HFFc6 (cell line): ENCODE data around the gene LENG1. TPM values are rescaled to one million over a fixed set of nuclear protein-coding genes. Genes with fewer than 3 reads are reported as not detected.

Source experiments
- DNase-seq: peaks from one replicate; pipeline ENCODE4 v3.0.0-alpha.2; 2018
- H3K27ac Mint-ChIP-seq: 2 replicates; pipeline ENCODE4 v1.8.0; 2020; ENCODE audit warnings: mild to moderate bottlenecking, mixed read lengths
- H3K27me3 Mint-ChIP-seq: 2 replicates; pipeline ENCODE4 v1.8.0; 2021; ENCODE audit warnings: mild to moderate bottlenecking, moderate library complexity, mixed read lengths; ENCODE audit not compliant: insufficient read depth
- H3K36me3 Mint-ChIP-seq: 2 replicates; pipeline ENCODE4 v1.8.0; 2021; ENCODE audit warnings: low read depth, mixed read lengths
- H3K4me1 Mint-ChIP-seq: 2 replicates; pipeline ENCODE4 v1.8.0; 2020; ENCODE audit warnings: low read depth, mixed read lengths
- H3K4me3 Mint-ChIP-seq: 2 replicates; pipeline ENCODE4 v1.8.0; 2020; ENCODE audit warnings: mild to moderate bottlenecking, moderate library complexity, mixed read lengths
- H3K9me3 Mint-ChIP-seq: 2 replicates; pipeline ENCODE4 v1.8.0; 2020; ENCODE audit warnings: mild to moderate bottlenecking, mixed read lengths
- total RNA-seq, 6 experiments: library from RNA; stranded (reverse); fragmentation: NEBNext Ultra II Directional; extraction: Animal tissue kit (Norgen Biotek cat#: 25700); gene quantifications; 2 replicates in 1 of 6; 3 replicates in 5 of 6; pipeline ENCODE4 v1.2.3, GENCODE V29; 2021
- TF ChIP-seq, protein P1 (sequence below): fragments of 200-600 bp; sonication (generic); IDR thresholded peaks from 2 replicates; pipeline ENCODE4 v1.5.0; 2021; ENCODE audit warnings: antibody characterized with exemption, mild to moderate bottlenecking

LENG1 gene
- total RNA-seq, 6 experiments from 2014 or later: 3.7 to 7.6 (median 6.2) TPM

DNA sequence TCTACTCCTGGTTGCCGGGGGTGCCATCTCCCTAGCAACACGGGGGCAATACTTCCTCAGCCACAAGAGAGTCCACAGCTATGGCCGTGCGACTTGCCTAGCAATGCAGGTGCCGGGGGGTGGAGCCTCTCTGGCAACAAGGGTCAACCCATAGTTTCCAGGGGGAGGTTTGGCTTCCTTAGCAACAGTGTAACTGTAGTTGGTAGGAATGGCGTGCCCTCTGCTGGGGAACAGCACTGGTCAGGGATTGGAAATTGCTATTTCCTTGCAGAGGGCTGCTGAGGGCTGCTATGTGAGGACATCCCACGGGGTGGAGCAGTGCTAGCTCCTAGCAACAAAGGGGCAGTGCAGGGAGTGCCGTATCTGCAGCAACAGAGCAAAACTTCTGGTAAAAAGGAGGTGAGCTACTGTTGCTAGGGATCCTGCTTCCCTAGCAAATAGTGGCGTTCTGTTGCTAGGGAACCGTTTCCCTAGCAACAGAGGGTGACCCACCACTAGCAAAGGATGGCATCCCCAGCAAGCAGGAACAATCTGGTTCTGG lies 20.5 kb upstream of the LENG1 start:
- H3K4me3 Mint-ChIP-seq: no peak overlapping the region
- H3K36me3 Mint-ChIP-seq: peaks cover 30% of the 10 kb centered on the region
- H3K9me3 Mint-ChIP-seq: no peaks in the 10 kb centered on the region
- H3K27ac Mint-ChIP-seq: peak overlapping the region; percentile 75
- no peaks in the 10 kb centered on the region; the same call in 1 of the 2 replicates for H3K27me3 Mint-ChIP-seq
- peak; percentile 62 for DNase-seq
- H3K4me1 Mint-ChIP-seq: no peaks in the 10 kb centered on the region
- TF ChIP-seq, protein P1, sequence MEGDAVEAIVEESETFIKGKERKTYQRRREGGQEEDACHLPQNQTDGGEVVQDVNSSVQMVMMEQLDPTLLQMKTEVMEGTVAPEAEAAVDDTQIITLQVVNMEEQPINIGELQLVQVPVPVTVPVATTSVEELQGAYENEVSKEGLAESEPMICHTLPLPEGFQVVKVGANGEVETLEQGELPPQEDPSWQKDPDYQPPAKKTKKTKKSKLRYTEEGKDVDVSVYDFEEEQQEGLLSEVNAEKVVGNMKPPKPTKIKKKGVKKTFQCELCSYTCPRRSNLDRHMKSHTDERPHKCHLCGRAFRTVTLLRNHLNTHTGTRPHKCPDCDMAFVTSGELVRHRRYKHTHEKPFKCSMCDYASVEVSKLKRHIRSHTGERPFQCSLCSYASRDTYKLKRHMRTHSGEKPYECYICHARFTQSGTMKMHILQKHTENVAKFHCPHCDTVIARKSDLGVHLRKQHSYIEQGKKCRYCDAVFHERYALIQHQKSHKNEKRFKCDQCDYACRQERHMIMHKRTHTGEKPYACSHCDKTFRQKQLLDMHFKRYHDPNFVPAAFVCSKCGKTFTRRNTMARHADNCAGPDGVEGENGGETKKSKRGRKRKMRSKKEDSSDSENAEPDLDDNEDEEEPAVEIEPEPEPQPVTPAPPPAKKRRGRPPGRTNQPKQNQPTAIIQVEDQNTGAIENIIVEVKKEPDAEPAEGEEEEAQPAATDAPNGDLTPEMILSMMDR: peak; percentile 45

DNA sequence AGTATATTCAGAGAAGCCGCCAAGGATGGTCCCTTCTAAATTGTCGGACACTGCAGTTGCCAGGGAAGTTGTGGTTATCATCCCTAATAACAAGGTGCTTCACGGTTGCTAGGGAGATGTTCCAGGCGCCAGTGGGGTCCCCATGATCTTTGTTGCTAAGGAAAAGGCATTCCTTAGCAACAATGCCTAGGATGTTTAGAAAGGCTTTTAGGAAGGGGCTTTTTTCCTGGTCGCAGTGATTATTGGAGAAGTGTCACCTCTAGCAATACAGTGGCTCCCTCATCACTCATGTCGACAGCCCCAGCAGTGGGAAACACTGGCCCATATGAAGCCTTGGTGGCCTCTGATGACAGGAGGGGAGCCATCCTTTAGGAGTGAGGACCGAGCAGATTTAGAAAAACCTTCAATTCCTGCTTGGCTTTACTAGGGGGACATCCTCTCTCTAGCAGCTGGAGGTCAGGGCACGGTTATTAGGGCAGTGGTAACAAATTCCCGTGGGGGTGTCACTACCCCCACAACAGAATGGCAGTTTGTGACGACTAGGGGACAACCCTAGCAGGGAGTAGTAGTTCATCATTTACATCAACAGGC lies 19.8 kb upstream of the LENG1 start:
- Mint-ChIP-seq H3K36me3 (peaks cover 30% of the 10 kb centered on the region), H3K9me3 (no peaks in the 10 kb centered on the region), H3K4me1 (no peaks in the 10 kb centered on the region), H3K27me3 (no peaks in the 10 kb centered on the region; the same call in 1 of the 2 replicates), H3K27ac (peak overlapping the region; percentile 9; the same call in 1 of the 2 replicates), H3K4me3 (no peak overlapping the region)
- DNase-seq: no peak
- TF ChIP-seq, protein P1: no peak

DNA sequence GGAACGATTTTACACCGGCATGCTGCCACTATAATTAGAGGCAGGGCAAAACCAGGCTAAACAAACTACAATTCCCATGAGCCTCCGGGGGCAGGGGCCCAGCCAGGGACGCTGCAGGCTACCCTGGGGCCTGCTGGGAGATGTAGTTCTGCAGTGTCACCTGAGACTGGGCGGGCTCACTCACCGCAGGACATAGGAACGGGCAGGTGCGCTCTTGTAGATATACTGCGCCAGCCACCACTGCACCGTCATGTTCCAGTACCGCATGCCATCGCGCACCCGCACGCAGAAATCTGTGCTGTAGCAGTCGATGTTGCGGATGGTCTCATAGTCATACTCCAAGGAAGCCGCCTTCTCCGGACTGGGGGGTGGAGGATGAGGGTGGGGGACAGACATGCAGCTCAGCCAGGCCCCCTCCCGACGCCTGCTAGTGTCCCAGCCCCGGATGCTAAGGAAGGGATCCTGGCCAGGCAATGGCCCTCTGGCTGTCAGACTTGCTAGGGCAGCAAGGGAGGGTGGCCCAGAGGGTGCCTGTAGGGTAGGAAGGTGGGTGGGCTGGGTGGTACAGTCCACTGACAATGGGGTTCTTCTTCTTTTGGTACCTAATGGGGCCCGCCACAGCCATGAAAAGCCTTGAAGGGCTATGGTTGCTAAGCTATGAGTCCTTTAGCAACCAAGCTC lies 19.2 kb upstream of the LENG1 start:
- no peak for DNase-seq
- Mint-ChIP-seq H3K9me3 (no peaks in the 10 kb centered on the region), H3K4me1 (no peaks in the 10 kb centered on the region), H3K27ac (no peak overlapping the region), H3K4me3 (no peak overlapping the region), H3K36me3 (peaks cover 23% of the 10 kb centered on the region), H3K27me3 (no peaks in the 10 kb centered on the region; the same call in 1 of the 2 replicates)
- TF ChIP-seq, protein P1: 0 out of 2 replicates have a peak, but pooled peaks have one; percentile 7

DNA sequence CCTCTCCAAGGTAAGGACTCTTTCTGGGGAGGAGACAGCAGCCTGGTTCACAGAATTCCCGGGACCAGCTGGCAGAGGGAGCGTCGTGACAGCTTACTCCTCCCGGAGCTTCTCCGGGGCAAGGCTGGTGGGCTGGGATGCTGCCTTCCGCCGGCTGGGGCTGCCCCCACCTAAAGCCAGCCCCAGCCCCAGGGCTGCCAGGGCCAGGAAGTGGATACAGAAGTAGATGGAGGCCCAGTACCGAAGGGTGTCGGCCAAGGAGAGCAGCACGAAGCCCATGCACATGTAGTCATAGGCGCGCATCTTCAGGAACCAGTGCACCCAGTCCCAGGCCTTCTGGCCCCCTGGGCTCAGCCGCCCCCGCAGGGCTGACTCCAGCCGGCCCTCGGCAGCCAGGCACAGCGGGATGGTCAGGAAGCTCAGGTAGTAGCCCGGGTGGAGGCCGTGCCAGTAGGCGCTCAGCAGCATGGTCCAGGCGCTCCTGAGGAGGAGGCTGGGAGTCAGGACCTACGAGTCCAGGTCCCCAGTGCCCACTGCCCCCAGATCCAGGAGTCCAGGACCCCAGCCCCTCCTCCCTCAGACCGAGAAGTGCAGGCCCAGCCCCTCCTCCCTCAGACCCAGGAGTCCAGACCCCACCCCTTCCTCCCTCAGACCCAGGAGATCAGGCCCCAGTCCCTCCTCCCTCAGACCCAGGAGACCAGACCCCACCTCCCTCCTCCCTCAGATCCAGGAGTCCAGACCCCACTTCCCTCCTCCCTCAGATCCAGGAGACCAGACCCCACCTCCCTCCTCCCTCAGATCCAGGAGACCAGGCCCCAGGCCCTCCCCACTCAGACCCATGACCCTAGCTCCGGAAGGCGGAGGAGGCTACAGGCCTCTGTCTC lies 14.7 kb upstream of the LENG1 start:
- DNase-seq: no peak
- Mint-ChIP-seq H3K27ac (no peak overlapping the region), H3K36me3 (peaks cover 14% of the 10 kb centered on the region), H3K4me1 (peaks cover 5% of the 10 kb centered on the region; the same call in 1 of the 2 replicates), H3K4me3 (no peak overlapping the region), H3K9me3 (no peaks in the 10 kb centered on the region), H3K27me3 (peaks cover 9% of the 10 kb centered on the region; the same call in 1 of the 2 replicates)
- TF ChIP-seq, protein P1: no peak

DNA sequence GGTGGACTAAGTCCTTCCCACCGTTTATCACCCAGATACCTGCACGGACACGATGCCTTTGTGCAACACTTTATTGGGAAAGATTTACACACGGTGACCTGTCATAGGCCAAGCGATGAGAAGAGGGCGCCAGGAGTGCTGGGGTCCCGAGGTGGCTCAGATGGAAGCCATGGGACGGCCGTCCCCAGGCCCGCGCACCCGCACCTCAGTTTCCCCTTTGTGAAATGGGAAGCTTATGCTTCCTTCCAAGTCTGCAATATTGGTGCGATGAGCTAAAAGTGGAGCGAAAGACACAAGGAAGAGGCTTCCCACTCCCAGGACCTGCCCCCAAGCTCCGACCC lies 13.8 kb upstream of the LENG1 start:
- H3K4me3 Mint-ChIP-seq: no peak overlapping the region

More for the DNA sequence above, 13.8 kb upstream of the LENG1 start:
- peaks cover 9% of the 10 kb centered on the region; the same call in 1 of the 2 replicates for H3K27me3 Mint-ChIP-seq
- H3K9me3 Mint-ChIP-seq: no peaks in the 10 kb centered on the region
- H3K4me1 Mint-ChIP-seq: peaks cover 5% of the 10 kb centered on the region; the same call in 1 of the 2 replicates
- DNase-seq: no peak
- no peak overlapping the region for H3K27ac Mint-ChIP-seq
- TF ChIP-seq, protein P1: no peak
- peaks cover 9% of the 10 kb centered on the region for H3K36me3 Mint-ChIP-seq
